ENCODE measurements around the gene ASCL5. TPM values are rescaled to one million over a fixed set of nuclear protein-coding genes. Genes with fewer than 3 reads are reported as not detected.

ASCL5 gene
- total RNA-seq, 1 experiment from 2014 or later, result not detected

GRCh38 chr1:201104141-201104540 lies 22.8 kb downstream of the ASCL5 start:
- H4K20me1 ChIP-seq (ENCODE audit: insufficient read depth, low read depth, low read length), result no peaks in the 10 kb centered on the region
- DNase-seq, result no peak
- no peak overlapping the region for H3K4me2 ChIP-seq (ENCODE audit: low read depth, low read length, poor library complexity, severe bottlenecking)
- no peaks in the 10 kb centered on the region for H3K4me1 ChIP-seq (ENCODE audit: low read length)
- H3K27me3 ChIP-seq (ENCODE audit: low read length), result no peaks in the 10 kb centered on the region
- no peaks in the 10 kb centered on the region for H3K9me2 ChIP-seq (replicated peaks; ENCODE audit: insufficient read depth, low read length)
- H3K27ac ChIP-seq (ENCODE audit: low read length), result no peak overlapping the region
- no peak overlapping the region for H3K4me3 ChIP-seq (ENCODE audit: low read length)
- H3K9ac ChIP-seq (ENCODE audit: low read length), result no peak overlapping the region
- H3K9me3 ChIP-seq (ENCODE audit: low read length), result no peaks in the 10 kb centered on the region
- no peaks in the 10 kb centered on the region for H3K79me2 ChIP-seq (ENCODE audit: low read length)
- no peaks in the 10 kb centered on the region for H3K36me3 ChIP-seq (ENCODE audit: insufficient read depth, low read length)
- H2AFZ ChIP-seq (ENCODE audit: low read length), result no peak overlapping the region

GRCh38 chr1:201103666-201104065 lies 23.3 kb downstream of the ASCL5 start:
- H3K36me3 ChIP-seq (ENCODE audit: insufficient read depth, low read length), result no peaks in the 10 kb centered on the region

GRCh38 chr1:201100169-201100930 lies 26.6 kb downstream of the ASCL5 start:
- DNase-seq, result no peak

More at GRCh38 chr1:201103666-201104065, 23.3 kb downstream of the ASCL5 start:
- H3K27ac ChIP-seq (ENCODE audit: low read length), result no peak overlapping the region
- no peaks in the 10 kb centered on the region for H3K27me3 ChIP-seq (ENCODE audit: low read length)
- no peaks in the 10 kb centered on the region for H4K20me1 ChIP-seq (ENCODE audit: insufficient read depth, low read depth, low read length)
- H3K9me2 ChIP-seq (replicated peaks; ENCODE audit: insufficient read depth, low read length), result no peaks in the 10 kb centered on the region
- H3K79me2 ChIP-seq (ENCODE audit: low read length), result no peaks in the 10 kb centered on the region
- H3K4me2 ChIP-seq (ENCODE audit: low read depth, low read length, poor library complexity, severe bottlenecking), result no peak overlapping the region
- no peaks in the 10 kb centered on the region for H3K4me1 ChIP-seq (ENCODE audit: low read length)
- no peak overlapping the region for H3K9ac ChIP-seq (ENCODE audit: low read length)
- no peaks in the 10 kb centered on the region for H3K9me3 ChIP-seq (ENCODE audit: low read length)
- H2AFZ ChIP-seq (ENCODE audit: low read length), result no peak overlapping the region
- DNase-seq, result no peak
- H3K4me3 ChIP-seq (ENCODE audit: low read length), result no peak overlapping the region

GRCh38 chr1:201098992-201099677 lies 27.8 kb downstream of the ASCL5 start:
- DNase-seq, result no peak
- H3K9me2 ChIP-seq (replicated peaks; ENCODE audit: insufficient read depth, low read length), result no peaks in the 10 kb centered on the region
- no peaks in the 10 kb centered on the region for H3K79me2 ChIP-seq (ENCODE audit: low read length)
- H3K4me1 ChIP-seq (ENCODE audit: low read length), result no peaks in the 10 kb centered on the region
- no peaks in the 10 kb centered on the region for H3K36me3 ChIP-seq (ENCODE audit: insufficient read depth, low read length)
- no peak overlapping the region for H3K4me2 ChIP-seq (ENCODE audit: low read depth, low read length, poor library complexity, severe bottlenecking)
- no peaks in the 10 kb centered on the region for H3K9me3 ChIP-seq (ENCODE audit: low read length)
- no peak overlapping the region for H3K27ac ChIP-seq (ENCODE audit: low read length)
- H3K4me3 ChIP-seq (ENCODE audit: low read length), result no peak overlapping the region
- no peaks in the 10 kb centered on the region for H3K27me3 ChIP-seq (ENCODE audit: low read length)
- H4K20me1 ChIP-seq (ENCODE audit: insufficient read depth, low read depth, low read length), result no peaks in the 10 kb centered on the region
- H3K9ac ChIP-seq (ENCODE audit: low read length), result no peak overlapping the region
- no peak overlapping the region for H2AFZ ChIP-seq (ENCODE audit: low read length)

More at GRCh38 chr1:201100169-201100930, 26.6 kb downstream of the ASCL5 start:
- H3K9me3 ChIP-seq (ENCODE audit: low read length), result no peaks in the 10 kb centered on the region
- no peak overlapping the region for H3K27ac ChIP-seq (ENCODE audit: low read length)
- no peaks in the 10 kb centered on the region for H3K79me2 ChIP-seq (ENCODE audit: low read length)
- H2AFZ ChIP-seq (ENCODE audit: low read length), result no peak overlapping the region
- H3K9ac ChIP-seq (ENCODE audit: low read length), result no peak overlapping the region
- no peaks in the 10 kb centered on the region for H4K20me1 ChIP-seq (ENCODE audit: insufficient read depth, low read depth, low read length)
- no peak overlapping the region for H3K4me2 ChIP-seq (ENCODE audit: low read depth, low read length, poor library complexity, severe bottlenecking)
- H3K9me2 ChIP-seq (replicated peaks; ENCODE audit: insufficient read depth, low read length), result no peaks in the 10 kb centered on the region
- H3K4me3 ChIP-seq (ENCODE audit: low read length), result no peak overlapping the region
- no peaks in the 10 kb centered on the region for H3K36me3 ChIP-seq (ENCODE audit: insufficient read depth, low read length)
- H3K27me3 ChIP-seq (ENCODE audit: low read length), result no peaks in the 10 kb centered on the region
- H3K4me1 ChIP-seq (ENCODE audit: low read length), result no peaks in the 10 kb centered on the region

GRCh38 chr1:201096977-201097856 lies 29.8 kb downstream of the ASCL5 start:
- Histone ChIP-seq H3K4me1 (ENCODE audit: low read length) (no peaks in the 10 kb centered on the region), H3K4me3 (ENCODE audit: low read length) (no peak overlapping the region), H3K9me2 (replicated peaks; ENCODE audit: insufficient read depth, low read length) (no peaks in the 10 kb centered on the region), H3K9ac (ENCODE audit: low read length) (no peak overlapping the region), H4K20me1 (ENCODE audit: insufficient read depth, low read depth, low read length) (no peaks in the 10 kb centered on the region), H3K36me3 (ENCODE audit: insufficient read depth, low read length) (no peaks in the 10 kb centered on the region), H3K27ac (ENCODE audit: low read length) (no peak overlapping the region), H3K79me2 (ENCODE audit: low read length) (no peaks in the 10 kb centered on the region), H3K9me3 (ENCODE audit: low read length) (no peaks in the 10 kb centered on the region), H3K27me3 (ENCODE audit: low read length) (no peaks in the 10 kb centered on the region), H3K4me2 (ENCODE audit: low read depth, low read length, poor library complexity, severe bottlenecking) (no peak overlapping the region), H2AFZ (ENCODE audit: low read length) (no peak overlapping the region)
- no peak for DNase-seq

GRCh38 chr1:201096041-201096461 lies 30.9 kb downstream of the ASCL5 start:
- no peak for DNase-seq
- H3K9me2 ChIP-seq (replicated peaks; ENCODE audit: insufficient read depth, low read length), result no peaks in the 10 kb centered on the region
- H3K4me3 ChIP-seq (ENCODE audit: low read length), result no peak overlapping the region

GRCh38 chr1:201095581-201095980 lies 31.4 kb downstream of the ASCL5 start:
- Histone ChIP-seq H3K79me2 (ENCODE audit: low read length) (no peaks in the 10 kb centered on the region), H3K27ac (ENCODE audit: low read length) (no peak overlapping the region), H4K20me1 (ENCODE audit: insufficient read depth, low read depth, low read length) (no peaks in the 10 kb centered on the region), H3K4me2 (ENCODE audit: low read depth, low read length, poor library complexity, severe bottlenecking) (no peak overlapping the region), H3K4me3 (ENCODE audit: low read length) (no peak overlapping the region), H3K9me3 (ENCODE audit: low read length) (no peaks in the 10 kb centered on the region), H3K27me3 (ENCODE audit: low read length) (no peaks in the 10 kb centered on the region), H3K36me3 (ENCODE audit: insufficient read depth, low read length) (no peaks in the 10 kb centered on the region), H3K4me1 (ENCODE audit: low read length) (no peaks in the 10 kb centered on the region), H3K9me2 (replicated peaks; ENCODE audit: insufficient read depth, low read length) (no peaks in the 10 kb centered on the region), H2AFZ (ENCODE audit: low read length) (no peak overlapping the region), H3K9ac (ENCODE audit: low read length) (no peak overlapping the region)
- DNase-seq, result no peak

More at GRCh38 chr1:201096041-201096461, 30.9 kb downstream of the ASCL5 start:
- Histone ChIP-seq H3K4me2 (ENCODE audit: low read depth, low read length, poor library complexity, severe bottlenecking) (no peak overlapping the region), H3K9me3 (ENCODE audit: low read length) (no peaks in the 10 kb centered on the region), H3K79me2 (ENCODE audit: low read length) (no peaks in the 10 kb centered on the region), H3K27ac (ENCODE audit: low read length) (no peak overlapping the region), H3K9ac (ENCODE audit: low read length) (no peak overlapping the region), H3K4me1 (ENCODE audit: low read length) (no peaks in the 10 kb centered on the region), H2AFZ (ENCODE audit: low read length) (no peak overlapping the region), H3K27me3 (ENCODE audit: low read length) (no peaks in the 10 kb centered on the region), H4K20me1 (ENCODE audit: insufficient read depth, low read depth, low read length) (no peaks in the 10 kb centered on the region), H3K36me3 (ENCODE audit: insufficient read depth, low read length) (no peaks in the 10 kb centered on the region)

- no peak overlapping the region for H3K9ac ChIP-seq (ENCODE audit: low read length)
- H3K79me2 ChIP-seq (ENCODE audit: low read length), result no peaks in the 10 kb centered on the region
- H3K36me3 ChIP-seq (ENCODE audit: insufficient read depth, low read length), result no peaks in the 10 kb centered on the region
- H3K9me2 ChIP-seq (replicated peaks; ENCODE audit: insufficient read depth, low read length), result no peaks in the 10 kb centered on the region
- H3K4me3 ChIP-seq (ENCODE audit: low read length), result no peak overlapping the region
- H4K20me1 ChIP-seq (ENCODE audit: insufficient read depth, low read depth, low read length), result no peaks in the 10 kb centered on the region
- no peak overlapping the region for H3K4me2 ChIP-seq (ENCODE audit: low read depth, low read length, poor library complexity, severe bottlenecking)
- H3K27ac ChIP-seq (ENCODE audit: low read length), result no peak overlapping the region
- no peaks in the 10 kb centered on the region for H3K4me1 ChIP-seq (ENCODE audit: low read length)
- H3K27me3 ChIP-seq (ENCODE audit: low read length), result no peaks in the 10 kb centered on the region
- DNase-seq, result no peak
- H3K9me3 ChIP-seq (ENCODE audit: low read length), result no peaks in the 10 kb centered on the region
- no peak overlapping the region for H2AFZ ChIP-seq (ENCODE audit: low read length)
Measured at GRCh38 chr1:201094832-201095231, 32.2 kb downstream of the ASCL5 start.

Measured in Karpas-422 (cell line).